HepG2 (cell line): Measurements from ENCODE around the gene PRR36. TPM values are rescaled to one million over a fixed set of nuclear protein-coding genes. Genes with fewer than 3 reads are reported as not detected.

Experiments used
- polyA plus RNA-seq, 8 experiments: library from polyadenylated mRNA; depleted of rRNA in 3 of 8; stranded (reverse) in 7 of 8; unstranded in 1 of 8; fragments of >200 nt; fragmentation: Illumina TruSeq in 4 of 8; extraction: Trizol in 4 of 8; gene quantifications; 2 replicates each; pipeline versions ENCODE4 v1.2.1 to v1.2.3, GENCODE V29; 2011 to 2016; ENCODE audit warnings: low read depth in 4 of 8, missing spikeins in 1 of 8, mixed read lengths in 1 of 8; ENCODE audit not compliant: insufficient read depth in 1 of 8
- total RNA-seq, 5 experiments: library from RNA; depleted of rRNA; stranded (reverse); fragments of >200 nt; fragmentation: Illumina TruSeq; extraction: Trizol; gene quantifications; 2 replicates each; pipeline ENCODE4 v1.2.3, GENCODE V29; 2016; ENCODE audit warnings: low read depth in 1 of 5

PRR36 gene
- total and polyA plus RNA-seq, 2 of the 13 experiments (the other 11 are each of a cell fraction or from before 2014, with no cell fraction given), result 0.07 to 0.17 TPM

Other genes with a start within 250 kb of the PRR36 start
- 6.2 and 8.6 TPM in 2 replicates for gene XAB2, start 244.8 kb downstream of the PRR36 start, total RNA-seq (2016; rRNA removed; fragmentation: Illumina TruSeq; extraction: Trizol)
- 23.9 and 28.4 TPM in 2 replicates for gene XAB2, start 244.8 kb downstream of the PRR36 start, polyA plus RNA-seq (2011; rRNA removed)
- gene PET100, start 244.6 kb downstream of the PRR36 start, total RNA-seq (2016; rRNA removed; fragmentation: Illumina TruSeq; extraction: Trizol), result 59.9 and 66.5 TPM in 2 replicates
- gene PET100, start 244.6 kb downstream of the PRR36 start, polyA plus RNA-seq (2011; rRNA removed), result 20.0 and 22.3 TPM in 2 replicates
- gene PCP2, start 240.7 kb downstream of the PRR36 start, total RNA-seq (2016; rRNA removed; fragmentation: Illumina TruSeq; extraction: Trizol), result 0.80 TPM in 1 of 2 replicates, not detected in the other
- 0.62 and 0.82 TPM in 2 replicates for gene PCP2, start 240.7 kb downstream of the PRR36 start, polyA plus RNA-seq (2011; rRNA removed)
- gene STXBP2, start 237.3 kb downstream of the PRR36 start, total RNA-seq (2016; rRNA removed; fragmentation: Illumina TruSeq; extraction: Trizol), result 17.8 and 22.8 TPM in 2 replicates
- 40.1 and 48.7 TPM in 2 replicates for gene STXBP2, start 237.3 kb downstream of the PRR36 start, polyA plus RNA-seq (2011; rRNA removed)
- not detected in 2 replicates for gene RETN, start 205.3 kb downstream of the PRR36 start, total RNA-seq (2016; rRNA removed; fragmentation: Illumina TruSeq; extraction: Trizol)
- not detected in 2 replicates for gene RETN, start 205.3 kb downstream of the PRR36 start, polyA plus RNA-seq (2011; rRNA removed)
- not detected in 2 replicates for gene MCEMP1, start 197.3 kb downstream of the PRR36 start, total RNA-seq (2016; rRNA removed; fragmentation: Illumina TruSeq; extraction: Trizol)
- not detected in 2 replicates for gene MCEMP1, start 197.3 kb downstream of the PRR36 start, polyA plus RNA-seq (2011; rRNA removed)
- gene TRAPPC5, start 193.6 kb downstream of the PRR36 start, total RNA-seq (2016; rRNA removed; fragmentation: Illumina TruSeq; extraction: Trizol), result 74.8 and 78.7 TPM in 2 replicates
- 38.5 and 53.6 TPM in 2 replicates for gene TRAPPC5, start 193.6 kb downstream of the PRR36 start, polyA plus RNA-seq (2011; rRNA removed)
- not detected in 2 replicates for gene FCER2, start 172.3 kb downstream of the PRR36 start, total RNA-seq (2016; rRNA removed; fragmentation: Illumina TruSeq; extraction: Trizol)
- not detected in 2 replicates for gene FCER2, start 172.3 kb downstream of the PRR36 start, polyA plus RNA-seq (2011; rRNA removed)
- gene CLEC4G, start 142.3 kb downstream of the PRR36 start, total RNA-seq (2016; rRNA removed; fragmentation: Illumina TruSeq; extraction: Trizol), result not detected in 2 replicates
- not detected in 2 replicates for gene CLEC4G, start 142.3 kb downstream of the PRR36 start, polyA plus RNA-seq (2011; rRNA removed)
- gene CD209, start 126.9 kb downstream of the PRR36 start, total RNA-seq (2016; rRNA removed; fragmentation: Illumina TruSeq; extraction: Trizol), result not detected in 2 replicates
- gene CD209, start 126.9 kb downstream of the PRR36 start, polyA plus RNA-seq (2011; rRNA removed), result not detected in 2 replicates
- gene CLEC4M, start 111.1 kb downstream of the PRR36 start, total RNA-seq (2016; rRNA removed; fragmentation: Illumina TruSeq; extraction: Trizol), result not detected in 2 replicates
- 0.07 TPM in 1 of 2 replicates, not detected in the other for gene CLEC4M, start 111.1 kb downstream of the PRR36 start, polyA plus RNA-seq (2011; rRNA removed)
- gene EVI5L, start 44.2 kb downstream of the PRR36 start, total RNA-seq (2016; rRNA removed; fragmentation: Illumina TruSeq; extraction: Trizol), result 1.3 and 1.7 TPM in 2 replicates
- gene EVI5L, start 44.2 kb downstream of the PRR36 start, polyA plus RNA-seq (2011; rRNA removed), result 2.4 and 3.1 TPM in 2 replicates
- gene LRRC8E, start 14.1 kb upstream of the PRR36 start, total RNA-seq (2016; rRNA removed; fragmentation: Illumina TruSeq; extraction: Trizol), result 4.0 and 8.0 TPM in 2 replicates
- gene LRRC8E, start 14.1 kb upstream of the PRR36 start, polyA plus RNA-seq (2011; rRNA removed), result 10.3 and 14.6 TPM in 2 replicates
- 8.7 and 10.8 TPM in 2 replicates for gene MAP2K7, start 29.5 kb upstream of the PRR36 start, total RNA-seq (2016; rRNA removed; fragmentation: Illumina TruSeq; extraction: Trizol)
- 9.0 and 14.8 TPM in 2 replicates for gene MAP2K7, start 29.5 kb upstream of the PRR36 start, polyA plus RNA-seq (2011; rRNA removed)
- gene TGFBR3L, start 40.4 kb upstream of the PRR36 start, total RNA-seq (2016; rRNA removed; fragmentation: Illumina TruSeq; extraction: Trizol), result 0.83 and 1.0 TPM in 2 replicates
- 0.14 and 0.20 TPM in 2 replicates for gene TGFBR3L, start 40.4 kb upstream of the PRR36 start, polyA plus RNA-seq (2011; rRNA removed)
- 9.5 and 10.2 TPM in 2 replicates for gene SNAPC2, start 45.9 kb upstream of the PRR36 start, total RNA-seq (2016; rRNA removed; fragmentation: Illumina TruSeq; extraction: Trizol)
- gene SNAPC2, start 45.9 kb upstream of the PRR36 start, polyA plus RNA-seq (2011; rRNA removed), result 12.7 and 14.9 TPM in 2 replicates
- gene CTXN1, start 51.7 kb upstream of the PRR36 start, total RNA-seq (2016; rRNA removed; fragmentation: Illumina TruSeq; extraction: Trizol), result 0.11 and 0.36 TPM in 2 replicates
- gene CTXN1, start 51.7 kb upstream of the PRR36 start, polyA plus RNA-seq (2011; rRNA removed), result 0.12 TPM in 1 of 2 replicates, not detected in the other
- 71.5 and 72.6 TPM in 2 replicates for gene TIMM44, start 69.3 kb upstream of the PRR36 start, total RNA-seq (2016; rRNA removed; fragmentation: Illumina TruSeq; extraction: Trizol)
- 42.9 and 49.4 TPM in 2 replicates for gene TIMM44, start 69.3 kb upstream of the PRR36 start, polyA plus RNA-seq (2011; rRNA removed)
- gene ELAVL1, start 131.3 kb upstream of the PRR36 start, total RNA-seq (2016; rRNA removed; fragmentation: Illumina TruSeq; extraction: Trizol), result 38.4 and 58.2 TPM in 2 replicates
- 25.6 and 27.9 TPM in 2 replicates for gene ELAVL1, start 131.3 kb upstream of the PRR36 start, polyA plus RNA-seq (2011; rRNA removed)
- not detected in 2 replicates for gene CCL25, start 178.4 kb upstream of the PRR36 start, total RNA-seq (2016; rRNA removed; fragmentation: Illumina TruSeq; extraction: Trizol)
- not detected in 2 replicates for gene CCL25, start 178.4 kb upstream of the PRR36 start, polyA plus RNA-seq (2011; rRNA removed)